T-helper 1 cell (primary cell): ENCODE results near the gene GGNBP2.
A peak's percentile ranks its signal among the peaks of the same experiment; 100 is the strongest.

Source experiments
- DNase-seq, 5 donors: peaks; one replicate each; pipeline ENCODE4 v3.0.0-alpha.2; 2012 to 2020

Gene GGNBP2

GRCh38 chr17:36566081-36566480, 21.4 kb downstream of the GGNBP2 start:
- no peak for DNase-seq

- DNase-seq: no peak
These were observed 30.3 kb downstream of the GGNBP2 start for GRCh38 chr17:36575028-36575427.

GRCh38 chr17:36576793-36577192, 32.1 kb downstream of the GGNBP2 start:
- no peak for DNase-seq

- DNase-seq: no peak
These were observed 34.0 kb downstream of the GGNBP2 start for GRCh38 chr17:36578671-36579070.

- DNase-seq: no peak
These were observed 39.1 kb downstream of the GGNBP2 start for GRCh38 chr17:36583787-36584186.

GRCh38 chr17:36586138-36586537, 41.4 kb downstream of the GGNBP2 start:
- DNase-seq: no peak

GRCh38 chr17:36590082-36590481, 45.4 kb downstream of the GGNBP2 start:
- DNase-seq: no peak

- peak; percentile 65 to 77 (median 69) for DNase-seq
These were observed 47.0 kb downstream of the GGNBP2 start, which contains the start of gene DHRS11 for GRCh38 chr17:36591434-36592315. DHRS11 (plus strand) TSS chr17:36591879; CDS start chr17:36592010, 131 bp downstream.

GRCh38 chr17:36592316-36592715, 47.6 kb downstream of the GGNBP2 start:
- DNase-seq: no peak

GRCh38 chr17:36592716-36593321, 48.1 kb downstream of the GGNBP2 start:
- no peak for DNase-seq

- DNase-seq: no peak
These were observed 49.1 kb downstream of the GGNBP2 start for GRCh38 chr17:36593656-36594316.

- DNase-seq: no peak
These were observed 50.1 kb downstream of the GGNBP2 start for GRCh38 chr17:36594626-36595401.

- no peak for DNase-seq
These were observed 52.5 kb downstream of the GGNBP2 start for GRCh38 chr17:36597226-36597625.

- no peak for DNase-seq
These were observed 53.4 kb downstream of the GGNBP2 start for GRCh38 chr17:36597866-36598777.

- DNase-seq: no peak
These were observed 54.3 kb downstream of the GGNBP2 start for GRCh38 chr17:36598951-36599401.

GRCh38 chr17:36599546-36600250, 55.0 kb downstream of the GGNBP2 start:
- DNase-seq: no peak

- no peak for DNase-seq
These were observed 55.7 kb downstream of the GGNBP2 start for GRCh38 chr17:36600465-36600864.

GRCh38 chr17:36600936-36601302, 56.2 kb downstream of the GGNBP2 start:
- DNase-seq: peak in 1 of 5 donors; percentile 24

GRCh38 chr17:36601303-36602029, 56.7 kb downstream of the GGNBP2 start, which contains the start of gene MRM1:
MRM1 (plus strand) TSS chr17:36601583; CDS start chr17:36601811, 228 bp downstream.
- peak; percentile 83 to 89 (median 87) for DNase-seq
